Naive thymus-derived CD4-positive, alpha-beta T cell (primary cell): ENCODE measurements around the gene LINGO1. TPM values are rescaled to one million over a fixed set of nuclear protein-coding genes. Genes with fewer than 3 reads are reported as not detected.

ENCODE experiments used
- ATAC-seq: fragments of 150-1000 bp; cut with Tn5 transposase; 2 replicates; pipeline ENCODE4 v1.10.0; 2021; ENCODE audit warnings: mild to moderate bottlenecking, moderate library complexity
- CTCF ChIA-PET: fragments of 350-600 bp; sonication (Branson Sonifier 250); formaldehyde crosslinking; loops from one replicate; lab custom pipeline; 2021; ENCODE audit warnings: antibody characterized with exemption; lab: Charles Lee
- POLR2A ChIA-PET: fragments of 350-600 bp; sonication (Branson Sonifier 250); formaldehyde crosslinking; loops from one replicate; lab custom pipeline; 2021; ENCODE audit warnings: antibody characterized with exemption, inconsistent platforms; lab: Charles Lee
- DNase-seq, 9 donors: peaks; one replicate each; pipeline versions ENCODE4 v3.0.0 to v3.0.0-alpha.2; 2020 to 2022; ENCODE audit warnings: mixed read lengths in 1 of 9
- H3K27ac ChIP-seq: one replicate; pipeline ENCODE4 v1.7.0; 2013; ENCODE audit warnings: mild to moderate bottlenecking, low read depth, low read length, moderate library complexity
- H3K27me3 ChIP-seq, 2 donors: one replicate each; pipeline ENCODE4 v1.7.0; 2013; ENCODE audit warnings: low read length in 2 of 2, mild to moderate bottlenecking in 2 of 2, moderate library complexity in 2 of 2; ENCODE audit not compliant: control insufficient read depth in 2 of 2, insufficient read depth in 2 of 2
- H3K36me3 ChIP-seq, 3 experiments: 1 replicate in 2 of 3; 2 replicates in 1 of 3; pipeline ENCODE4 v1.7.0; 2013; ENCODE audit warnings: low read length in 3 of 3, mild to moderate bottlenecking in 3 of 3, moderate library complexity in 1 of 3; ENCODE audit not compliant: insufficient read depth in 3 of 3, control insufficient read depth in 2 of 3
- H3K4me1 ChIP-seq, 2 donors: one replicate each; pipeline ENCODE4 v1.7.0; 2013; ENCODE audit warnings: low read length in 2 of 2, mild to moderate bottlenecking in 2 of 2, moderate library complexity in 1 of 2; ENCODE audit not compliant: control insufficient read depth in 2 of 2, insufficient read depth in 2 of 2
- H3K4me3 ChIP-seq: 2 replicates; pipeline ENCODE4 v1.7.0; 2013; ENCODE audit warnings: mild to moderate bottlenecking, low read length
- H3K9me3 ChIP-seq, 3 experiments: 1 replicate in 2 of 3; 2 replicates in 1 of 3; pipeline ENCODE4 v1.7.0; 2013; ENCODE audit warnings: low read length in 3 of 3; ENCODE audit not compliant: control insufficient read depth in 2 of 3
- H3K27ac Mint-ChIP-seq, 9 donors: one replicate each; pipeline ENCODE4 v1.8.0; 2020 to 2022; ENCODE audit warnings: mixed read lengths in 9 of 9, mild to moderate bottlenecking in 8 of 9, moderate library complexity in 5 of 9, inconsistent platforms in 2 of 9
- H3K27me3 Mint-ChIP-seq, 5 donors: one replicate each; pipeline ENCODE4 v1.8.0; 2021 to 2022; ENCODE audit warnings: mixed read lengths in 5 of 5, mild to moderate bottlenecking in 1 of 5
- H3K36me3 Mint-ChIP-seq, 5 donors: one replicate each; pipeline ENCODE4 v1.8.0; 2020 to 2022; ENCODE audit warnings: mixed read lengths in 5 of 5, mild to moderate bottlenecking in 3 of 5, inconsistent platforms in 1 of 5
- H3K4me1 Mint-ChIP-seq, 7 donors: one replicate each; pipeline ENCODE4 v1.8.0; 2020 to 2022; ENCODE audit warnings: mixed read lengths in 7 of 7, mild to moderate bottlenecking in 3 of 7, inconsistent platforms in 1 of 7
- H3K4me3 Mint-ChIP-seq, 10 donors: one replicate each; pipeline ENCODE4 v1.8.0; 2020 to 2022; ENCODE audit warnings: mild to moderate bottlenecking in 10 of 10, mixed read lengths in 10 of 10, moderate library complexity in 6 of 10, inconsistent platforms in 2 of 10
- H3K9me3 Mint-ChIP-seq, 11 donors: one replicate each; pipeline ENCODE4 v1.8.0; 2020 to 2022; ENCODE audit warnings: mixed read lengths in 11 of 11, mild to moderate bottlenecking in 4 of 11, inconsistent platforms in 1 of 11, moderate library complexity in 1 of 11
- intact Hi-C, 2 donors: fragments of 100-400 bp; cut with micrococcal nuclease; formaldehyde crosslinking; loops; one replicate each; pipeline ENCODE4 v1.15.1; 2023
- polyA plus RNA-seq, 2 donors: library from polyadenylated mRNA; unstranded; fragments of 300-500 nt; fragmentation: Illumina TruSeq; gene quantifications; one replicate each; pipeline ENCODE4 v1.2.3, GENCODE V29; 2021
- total RNA-seq, 6 experiments: library from RNA in 5 of 6; stranded (reverse) in 5 of 6; gene quantifications; 1 replicate in 5 of 6; 2 replicates in 1 of 6; pipeline ENCODE4 v1.2.3 and lab custom pipeline; 2021 to 2026

Gene LINGO1
- total and polyA plus RNA-seq, 7 experiments from 2014 or later: not detected

GRCh38 chr15:77563623-77564156 lies 69.0 kb downstream of the LINGO1 start:
- Histone ChIP-seq H3K27me3 (no peaks in the 10 kb centered on the region), H3K4me1 (no peaks in the 10 kb centered on the region), H3K36me3 (no peaks in the 10 kb centered on the region), H3K27ac (no peak overlapping the region), H3K9me3 (no peaks in the 10 kb centered on the region), H3K4me3 (no peak overlapping the region)
- Mint-ChIP-seq H3K27ac (no peak overlapping the region), H3K4me3 (no peak overlapping the region), H3K4me1 (peaks cover 0 to 4% (median 0%) of the 10 kb centered on the region in 7 donors), H3K36me3 (no peaks in the 10 kb centered on the region), H3K27me3 (peaks cover 0 to 27% (median 14%) of the 10 kb centered on the region in 5 donors), H3K9me3 (peaks cover 0 to 5% (median 0%) of the 10 kb centered on the region in 11 donors)
- no peak for DNase-seq
- ChIA-PET CTCF (no interaction called here), POLR2A (no interaction called here)
- no peak for ATAC-seq
- intact Hi-C loops: no loop called here

Other genes with a start within 250 kb of the LINGO1 start
- gene PEAK1, start 212.8 kb downstream of the LINGO1 start, total RNA-seq: 10 to 100 TPM; 11.1 to 31.0 (median 15.0) TPM
- gene PEAK1, start 212.8 kb downstream of the LINGO1 start, polyA plus RNA-seq: 1 to 10 TPM; 1.2 to 1.8 TPM
- gene HMG20A, start 212.0 kb downstream of the LINGO1 start, total RNA-seq: 10 to 100 TPM; 35.7 to 61.1 (median 52.1) TPM
- gene HMG20A, start 212.0 kb downstream of the LINGO1 start, polyA plus RNA-seq: 10 to 100 TPM; 26.9 to 35.2 TPM